GM04503 (cell line): ENCODE measurements around the gene SGPP1.
"Not testable (repeated sequence)": the region's sequence is repeated elsewhere in the genome, so short reads cannot be mapped to it uniquely, and the experiment has no call there.

Experiments used
- DNase-seq: peaks from one replicate; pipeline ENCODE4 v3.0.0-alpha.2; 2012; ENCODE audit warnings: low read depth

Gene SGPP1, protein sequence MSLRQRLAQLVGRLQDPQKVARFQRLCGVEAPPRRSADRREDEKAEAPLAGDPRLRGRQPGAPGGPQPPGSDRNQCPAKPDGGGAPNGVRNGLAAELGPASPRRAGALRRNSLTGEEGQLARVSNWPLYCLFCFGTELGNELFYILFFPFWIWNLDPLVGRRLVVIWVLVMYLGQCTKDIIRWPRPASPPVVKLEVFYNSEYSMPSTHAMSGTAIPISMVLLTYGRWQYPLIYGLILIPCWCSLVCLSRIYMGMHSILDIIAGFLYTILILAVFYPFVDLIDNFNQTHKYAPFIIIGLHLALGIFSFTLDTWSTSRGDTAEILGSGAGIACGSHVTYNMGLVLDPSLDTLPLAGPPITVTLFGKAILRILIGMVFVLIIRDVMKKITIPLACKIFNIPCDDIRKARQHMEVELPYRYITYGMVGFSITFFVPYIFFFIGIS

DNA sequence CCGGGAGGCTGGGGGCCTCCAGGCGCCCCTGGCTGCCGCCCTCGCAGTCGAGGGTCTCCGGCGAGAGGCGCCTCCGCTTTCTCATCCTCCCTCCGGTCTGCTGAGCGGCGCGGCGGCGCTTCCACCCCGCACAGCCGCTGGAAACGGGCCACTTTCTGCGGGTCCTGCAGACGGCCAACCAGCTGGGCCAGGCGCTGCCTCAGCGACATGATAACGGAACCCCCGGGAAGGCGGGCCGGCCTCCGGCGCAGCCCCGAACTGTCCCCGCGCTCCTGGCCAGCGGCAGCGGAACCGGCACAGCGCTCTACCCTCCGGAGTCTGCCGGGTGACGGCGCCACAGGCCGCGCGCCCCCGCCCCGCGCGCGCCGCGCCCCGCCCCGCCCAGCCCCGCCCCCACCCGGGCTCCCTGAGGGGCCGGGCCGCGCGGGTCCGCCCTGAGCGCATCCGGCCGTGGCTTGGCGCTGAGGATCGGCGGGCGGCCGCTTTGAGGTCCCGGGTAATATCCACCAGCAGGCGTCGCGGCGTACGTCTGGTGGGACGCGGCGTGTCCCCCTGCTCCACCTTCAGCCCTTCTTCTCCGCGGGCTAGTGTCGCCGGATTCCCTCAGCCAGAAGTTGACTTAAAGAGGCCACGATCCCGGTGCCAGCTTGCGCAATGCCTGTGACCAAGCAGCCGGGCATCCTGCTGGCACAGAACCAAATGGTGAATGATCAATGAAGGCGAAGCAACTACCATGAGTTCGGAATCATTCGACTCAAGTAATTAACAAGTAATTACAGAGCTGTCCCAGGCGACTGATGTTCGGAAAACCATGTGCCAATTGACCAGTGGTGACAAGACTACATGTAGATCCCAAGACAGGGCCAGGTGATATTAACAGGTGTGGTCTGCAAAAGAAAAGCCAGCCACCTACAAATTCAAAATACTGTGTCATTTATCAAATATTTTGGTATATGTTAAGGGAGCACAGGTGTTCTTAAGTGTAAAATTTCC is at the start of gene SGPP1:
Gene SGPP1, minus strand, starts transcription at position 330 of the 993 bp plus-strand sequence. Its CDS starts 121 bp downstream, at position 209.
- peak; percentile 34 for DNase-seq

DNA sequence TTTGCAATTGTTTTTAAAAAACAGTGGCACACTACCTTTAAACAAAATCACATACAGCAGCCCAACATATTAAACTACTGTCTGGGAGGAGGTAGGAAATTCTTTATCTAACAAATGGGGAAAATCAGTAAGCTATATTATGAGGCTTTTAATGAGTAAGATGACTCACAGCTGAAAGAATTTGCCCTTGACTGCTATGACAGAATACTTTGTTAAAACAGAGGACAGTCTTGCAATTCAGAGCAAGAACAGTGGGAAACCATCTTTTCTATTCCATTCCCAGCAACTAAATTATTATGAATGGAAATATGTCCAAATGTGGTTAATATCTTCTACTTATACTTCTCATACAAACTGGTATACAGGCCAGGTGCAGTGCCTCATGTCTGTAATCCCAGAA is 49.2 kb upstream of the SGPP1 start:
- DNase-seq: peak; percentile 29

DNA sequence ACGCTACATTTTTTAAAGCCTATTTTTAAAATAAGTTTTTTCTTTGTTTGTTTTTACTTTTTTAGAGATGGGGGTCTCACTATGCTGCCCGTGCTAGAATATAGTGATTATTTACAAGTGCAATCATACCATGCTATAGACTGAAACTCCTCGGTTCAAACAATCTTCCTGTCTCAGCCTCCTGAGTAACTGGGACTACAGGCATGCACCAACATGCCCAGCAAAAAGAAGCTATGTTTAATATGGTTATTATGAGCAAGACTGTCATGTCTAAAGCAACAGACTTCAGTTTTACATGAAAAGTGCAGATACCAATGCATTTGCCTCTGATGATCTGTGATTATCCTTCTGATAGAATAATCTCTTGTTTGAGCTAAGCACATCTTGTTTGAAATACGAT is 45.6 kb upstream of the SGPP1 start:
- no peak for DNase-seq

DNA sequence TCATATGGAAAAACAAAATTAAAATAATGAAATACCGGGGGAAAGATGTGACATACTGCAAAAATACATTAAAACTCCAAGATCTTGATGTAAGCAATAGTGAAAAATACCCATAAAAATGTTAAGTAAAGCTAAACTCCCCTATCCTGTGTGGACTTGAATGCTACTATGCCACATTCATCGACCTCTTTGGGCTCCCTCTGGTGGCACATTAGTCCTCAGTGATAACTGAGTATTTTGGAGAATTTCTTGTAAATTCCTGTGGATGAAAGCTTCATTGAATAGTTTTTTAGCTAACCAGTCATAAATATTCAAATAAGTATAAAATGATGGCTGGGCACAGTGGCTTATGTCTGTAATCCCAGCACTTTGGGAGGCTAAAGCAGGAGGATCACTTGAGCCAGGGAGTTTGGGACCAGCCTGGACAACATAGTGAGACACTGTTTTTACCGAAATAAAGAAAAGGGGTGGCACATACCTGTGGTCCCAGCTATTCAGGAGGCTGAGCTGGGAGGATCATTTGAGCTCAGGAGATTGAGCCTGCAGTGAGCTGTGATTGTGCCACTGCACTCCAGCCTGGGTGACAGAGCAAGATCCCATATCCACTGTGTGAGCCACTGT is 42.4 kb upstream of the SGPP1 start:
- DNase-seq: no peak

DNA sequence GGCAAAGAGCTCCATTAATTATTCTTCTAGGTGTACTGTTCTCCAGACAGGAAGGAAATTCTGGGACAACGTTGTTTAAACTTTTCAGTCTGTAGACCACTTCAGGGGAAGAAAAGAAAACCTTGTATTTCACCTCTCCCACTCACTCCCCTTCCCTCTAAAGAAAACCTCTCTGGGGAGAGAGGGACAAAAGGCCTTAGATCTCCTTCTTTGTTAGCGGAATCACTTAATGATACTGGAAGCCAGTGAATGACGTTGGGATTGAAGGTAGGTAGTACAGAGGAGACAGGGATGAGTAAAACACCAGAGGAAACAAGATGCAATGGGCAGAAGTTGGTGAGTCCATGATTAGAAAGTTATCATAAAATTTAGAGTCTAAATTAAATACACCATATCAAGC is 38.7 kb upstream of the SGPP1 start:
- no peak for DNase-seq

DNA sequence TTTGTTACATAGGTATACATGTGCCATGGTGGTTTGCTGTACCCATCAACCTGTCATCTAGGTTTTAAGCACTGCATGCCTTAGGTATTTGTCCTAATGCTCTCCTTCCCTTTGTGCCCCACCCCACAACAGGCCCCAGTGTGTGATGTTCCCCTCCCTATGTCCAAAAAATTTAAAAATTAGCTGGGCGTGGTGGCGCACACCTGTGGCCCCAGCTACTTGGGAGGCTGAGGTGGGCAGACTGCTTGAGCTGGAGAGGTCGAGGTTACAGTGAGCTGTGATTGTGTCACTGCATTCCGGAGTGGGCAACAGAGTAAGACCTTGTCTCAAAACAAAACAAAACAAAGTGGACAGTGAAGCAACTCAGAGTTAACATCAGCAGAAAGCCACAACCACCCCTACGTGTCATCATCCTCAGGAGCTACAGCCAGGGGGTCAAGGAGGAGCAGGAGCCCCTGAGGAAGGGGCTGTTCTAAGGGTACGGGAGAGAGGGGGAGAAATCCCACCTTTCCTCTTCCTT is 36.8 kb upstream of the SGPP1 start:
- DNase-seq: no peak

DNA sequence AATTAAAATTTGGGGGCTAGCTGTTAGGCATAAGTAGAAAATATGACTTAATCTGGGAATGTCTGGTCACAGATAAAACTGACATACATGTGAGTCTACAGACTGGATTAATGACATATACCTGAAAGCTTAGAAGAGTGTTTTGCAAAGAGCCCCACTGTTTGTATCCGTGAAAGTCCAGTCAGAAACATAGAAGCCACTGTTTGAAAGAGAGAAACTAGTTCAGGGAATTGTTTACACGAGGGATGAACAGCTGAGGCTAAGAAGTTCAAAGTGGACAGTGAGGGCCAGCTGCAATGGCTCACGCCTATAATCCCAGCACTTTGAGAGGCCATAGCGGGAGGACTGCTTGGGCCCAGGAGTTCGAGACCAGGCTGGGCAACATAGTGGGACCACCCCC is 36.2 kb upstream of the SGPP1 start:
- DNase-seq: no peak

DNA sequence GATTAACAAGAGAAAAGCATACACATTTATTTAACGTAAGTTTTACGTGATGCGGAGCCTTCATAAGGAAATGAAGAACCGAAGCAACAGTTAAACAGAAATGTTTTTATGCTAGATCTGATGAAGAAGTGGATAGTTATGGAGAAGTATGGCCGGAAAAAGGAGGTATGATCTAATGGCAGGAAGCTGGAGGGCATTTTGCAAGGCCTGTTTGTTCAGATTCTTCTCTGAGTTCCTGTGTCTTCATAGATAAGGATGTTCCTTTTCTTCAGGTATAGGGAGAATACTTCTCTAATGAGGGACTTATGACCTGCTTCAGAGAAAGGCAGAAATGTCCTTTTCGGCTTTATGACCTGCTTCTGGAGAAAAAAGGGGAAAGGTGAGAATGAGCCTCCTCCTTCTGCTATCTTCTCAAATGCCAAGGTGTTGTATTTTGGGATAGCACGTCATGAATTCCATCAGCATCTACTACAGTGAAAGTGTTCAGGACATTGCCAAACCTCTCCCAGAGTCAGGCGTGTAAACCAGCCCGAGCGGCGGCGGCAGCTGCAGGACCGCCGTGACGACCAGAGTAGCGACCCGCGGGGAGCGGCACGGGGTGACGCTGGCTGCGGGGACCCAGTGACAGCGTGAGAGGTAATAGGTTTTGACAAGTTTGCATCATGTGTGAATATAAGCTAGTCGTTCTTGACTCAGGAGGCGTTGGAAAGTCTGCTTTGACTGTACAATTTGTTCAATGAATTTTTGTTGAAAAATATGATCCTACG is 33.7 kb upstream of the SGPP1 start:
- no peak for DNase-seq

DNA sequence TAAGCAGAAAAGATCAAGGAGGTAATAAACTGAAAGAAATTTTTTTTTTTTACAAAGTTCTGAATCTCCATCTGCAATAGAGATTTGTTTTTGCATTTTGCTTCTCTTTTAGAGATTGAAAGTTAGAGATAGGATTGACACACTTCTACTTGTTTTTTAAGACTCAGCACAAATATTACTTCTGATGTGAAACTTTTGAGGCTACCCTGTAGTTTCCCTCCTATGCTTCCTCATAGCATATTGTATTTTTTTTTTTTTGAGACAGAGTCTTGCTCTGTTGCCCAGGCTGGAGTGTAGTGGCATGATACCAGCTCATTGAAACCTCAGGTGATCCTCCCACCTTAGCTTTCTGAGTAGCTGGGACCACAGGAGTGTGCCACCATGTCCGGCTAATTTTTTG is 32.1 kb upstream of the SGPP1 start:
- DNase-seq: no peak

DNA sequence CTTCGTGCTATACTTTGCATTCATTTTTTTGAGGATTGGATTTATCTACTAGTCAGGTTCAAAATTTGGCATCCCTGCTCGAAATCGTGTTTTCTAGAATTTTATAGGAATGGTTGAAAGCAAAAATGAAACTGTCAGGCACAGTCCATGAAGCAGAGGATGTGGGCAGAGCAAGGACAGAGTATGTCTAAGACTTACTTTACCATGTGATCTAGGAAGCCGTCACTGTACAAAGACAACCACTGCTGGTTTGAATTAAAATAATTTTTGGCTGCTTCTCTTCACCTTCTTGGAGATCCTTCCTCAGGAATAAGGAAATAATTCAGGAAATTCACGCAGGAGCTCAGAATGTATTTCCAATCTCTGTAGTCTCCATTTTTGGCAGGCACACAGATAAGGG is 31.6 kb upstream of the SGPP1 start:
- no peak for DNase-seq

DNA sequence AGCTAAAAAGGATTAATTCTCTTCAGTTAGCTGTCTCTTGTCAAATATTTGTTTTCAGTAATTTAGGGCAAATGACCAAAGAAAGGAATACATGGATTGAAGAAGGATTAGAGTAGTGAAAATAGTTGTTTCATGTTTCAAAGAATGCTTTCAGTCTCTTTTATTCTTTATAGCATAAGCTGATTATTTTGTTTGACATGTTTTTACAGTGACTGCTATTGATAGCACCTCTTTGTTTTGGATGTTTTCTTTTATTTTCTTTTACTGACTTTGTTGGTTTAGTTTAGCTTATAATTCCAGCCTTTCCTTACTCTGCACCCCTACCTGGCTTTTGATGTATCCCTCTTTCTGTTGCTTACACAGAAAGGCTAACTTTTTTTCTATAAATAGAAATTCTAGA is 29.3 kb upstream of the SGPP1 start:
- DNase-seq: no peak

DNA sequence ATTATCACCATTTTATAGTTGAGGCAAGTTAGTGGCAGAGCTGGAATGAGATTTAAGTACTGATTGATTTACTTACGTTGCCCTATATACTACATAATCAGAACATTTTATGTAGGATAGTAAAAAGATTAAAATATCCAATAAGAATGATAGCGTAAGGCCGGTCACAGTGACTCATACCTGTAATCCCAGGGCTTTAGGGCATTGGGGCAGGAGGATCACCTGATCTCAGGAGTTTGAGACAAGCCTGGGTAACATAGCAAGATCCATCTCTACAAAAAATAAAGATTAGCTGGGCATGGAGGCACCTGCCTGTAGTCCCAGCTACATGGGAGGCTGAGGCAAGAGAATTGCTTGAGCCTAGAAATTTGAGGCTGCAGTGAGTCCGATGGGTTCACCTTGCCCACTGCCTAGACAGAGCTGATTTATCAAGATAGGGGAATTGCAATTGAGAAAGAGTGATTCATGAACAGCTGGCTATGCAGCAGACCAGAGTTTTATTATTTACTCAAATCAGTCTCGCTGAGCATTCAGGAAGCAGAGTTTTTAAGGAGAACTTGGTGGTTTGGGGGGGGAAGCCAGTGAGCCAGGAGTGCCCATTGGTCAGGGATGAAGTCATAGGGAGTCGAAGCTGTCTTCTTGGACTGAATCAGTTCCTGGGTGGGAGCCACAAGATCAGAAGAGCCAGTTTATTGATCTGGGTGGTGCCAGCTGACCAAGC is 24.7 kb upstream of the SGPP1 start:
- no peak for DNase-seq

DNA sequence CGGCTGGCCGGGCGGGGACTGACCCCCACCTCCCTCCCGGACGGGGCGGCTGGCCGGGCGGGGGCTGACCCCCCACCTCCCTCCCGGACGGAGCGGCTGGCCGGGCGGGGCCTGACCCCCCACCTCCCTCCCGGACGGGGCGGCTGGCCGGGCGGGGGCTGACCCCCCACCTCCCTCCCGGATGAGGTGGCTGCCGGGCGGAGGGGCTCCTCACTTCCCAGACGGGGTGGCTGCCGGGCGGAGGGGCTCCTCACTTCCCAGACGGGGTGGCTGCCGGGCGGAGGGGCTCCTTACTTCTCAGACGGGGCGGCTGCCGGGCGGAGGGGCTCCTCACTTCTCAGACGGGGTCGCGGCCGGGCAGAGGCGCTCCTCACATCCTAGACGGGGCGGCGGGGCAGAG is 23.2 kb upstream of the SGPP1 start:
- DNase-seq: not testable (repeated sequence)

DNA sequence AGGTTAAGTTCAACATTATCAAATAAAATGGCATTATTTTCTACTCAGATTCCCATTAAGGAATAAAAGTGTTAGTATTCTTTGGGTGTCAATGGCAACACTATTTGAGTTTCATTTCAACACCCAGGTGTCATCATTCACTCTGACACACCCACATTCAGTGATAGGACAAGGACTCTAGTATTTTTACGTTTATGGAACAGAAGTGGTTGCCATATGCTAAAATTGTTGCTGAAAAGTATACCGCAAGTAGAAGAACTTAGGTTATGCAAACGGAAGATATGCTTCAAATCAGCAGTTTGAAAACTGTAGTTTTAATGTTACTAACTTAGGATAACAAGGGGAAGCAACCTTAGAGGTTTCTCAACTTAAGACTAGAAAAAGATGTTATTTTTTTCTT is 20.0 kb upstream of the SGPP1 start:
- DNase-seq: no peak

DNA sequence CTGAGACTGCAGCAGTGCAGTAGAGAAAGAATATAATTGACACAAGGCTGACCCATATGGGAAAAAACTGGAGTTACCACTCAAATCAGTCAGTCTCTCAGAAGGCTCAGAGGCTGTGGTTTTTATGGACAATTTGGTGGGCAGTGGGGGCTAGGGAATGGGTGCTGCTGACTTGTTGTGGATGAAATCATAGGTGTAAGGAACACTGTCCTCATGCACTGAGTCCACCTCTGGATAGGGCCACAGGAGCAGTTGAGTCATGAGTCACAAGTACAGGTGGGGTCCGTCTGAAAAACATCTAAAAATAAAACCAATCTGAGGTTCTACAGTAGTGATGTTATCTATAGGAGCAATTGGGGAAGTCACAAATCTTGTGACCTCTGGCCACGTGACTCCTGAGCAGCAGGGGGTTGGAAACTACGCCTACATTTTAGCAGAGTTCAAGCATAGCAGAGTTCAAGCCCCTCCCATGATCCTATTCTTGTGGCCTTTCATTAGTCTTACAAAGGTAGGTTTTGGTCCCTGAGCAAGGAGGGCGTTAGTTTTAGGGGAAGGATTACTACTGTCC is 18.1 kb upstream of the SGPP1 start:
- no peak for DNase-seq

DNA sequence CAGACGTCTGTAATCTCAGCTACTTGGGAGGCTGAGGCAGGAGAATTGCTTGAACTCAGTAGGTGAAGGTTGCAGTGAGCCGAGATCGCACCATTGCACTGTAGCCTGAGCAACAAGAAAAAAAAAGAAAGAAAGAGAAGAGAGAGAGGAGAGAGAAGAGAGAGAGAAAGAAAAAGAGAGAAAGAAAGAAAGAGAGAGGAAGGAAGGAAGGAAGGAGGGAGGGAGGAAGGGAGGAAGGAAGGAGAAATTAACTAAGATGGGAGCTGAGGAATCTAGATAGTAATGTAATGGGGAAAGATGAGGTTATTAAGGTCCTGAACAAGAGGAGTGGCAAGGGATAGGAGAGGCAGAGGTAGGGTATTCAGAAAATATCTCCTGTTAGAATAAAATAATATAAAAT is 17.4 kb upstream of the SGPP1 start:
- DNase-seq: no peak

DNA sequence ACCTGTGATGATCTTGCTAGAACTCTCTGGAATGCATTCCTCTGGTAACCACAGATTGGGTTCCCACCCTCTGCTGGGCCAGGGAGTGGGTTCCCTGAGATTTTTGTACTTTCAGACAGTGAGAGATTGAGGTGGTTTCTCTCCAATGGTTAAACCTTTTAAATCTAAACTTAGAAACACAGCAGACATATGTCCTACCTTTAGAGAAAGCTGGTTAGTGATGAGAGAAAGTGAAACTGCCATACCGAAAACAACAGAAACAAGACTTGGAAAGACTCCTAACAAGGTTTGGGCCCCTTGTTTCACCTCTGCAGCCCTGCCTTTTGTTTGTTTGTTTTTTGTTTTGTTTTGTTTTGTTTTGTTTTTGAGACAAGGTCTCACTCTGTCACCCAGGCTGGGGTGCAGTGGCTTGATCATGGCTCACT is 9.7 kb upstream of the SGPP1 start:
- DNase-seq: no peak

DNA sequence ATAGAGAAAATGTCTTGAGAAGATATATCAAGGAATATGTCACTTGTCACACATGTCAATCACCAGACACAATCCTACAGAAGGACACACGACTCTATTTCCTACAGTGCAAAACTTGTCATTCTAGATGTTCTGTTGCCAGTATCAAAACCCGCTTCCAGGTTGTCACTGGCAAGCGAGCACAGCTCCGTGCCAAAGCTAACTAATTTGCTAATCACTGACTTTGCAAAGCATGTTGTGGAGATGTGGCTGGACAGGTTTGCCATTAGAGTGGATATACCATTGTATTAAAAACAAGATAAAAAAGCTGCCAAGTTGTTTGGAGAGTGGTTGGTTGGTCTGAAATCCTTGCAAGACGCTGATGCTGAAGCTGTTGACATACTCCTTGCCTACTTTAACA is 7.9 kb upstream of the SGPP1 start:
- DNase-seq: no peak

DNA sequence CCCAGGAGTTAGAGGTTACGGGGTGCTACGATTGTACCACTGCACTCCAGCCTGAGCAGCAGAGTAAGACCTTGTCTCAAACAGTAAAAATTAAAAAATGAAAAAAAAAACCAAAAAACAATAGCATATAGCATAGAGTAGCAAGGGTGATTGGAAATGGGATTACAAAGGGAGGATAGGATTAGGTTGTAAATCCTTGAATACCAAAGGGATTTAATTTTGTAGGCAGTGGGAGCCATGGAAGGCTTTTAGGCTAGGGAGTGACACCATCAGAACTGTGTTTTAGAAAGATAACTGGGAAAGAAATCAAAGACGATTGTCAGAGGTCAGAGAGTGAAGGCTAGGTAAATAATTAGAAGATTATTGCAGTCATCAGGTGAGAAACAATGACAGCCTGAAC is 2.8 kb upstream of the SGPP1 start:
- DNase-seq: no peak

DNA sequence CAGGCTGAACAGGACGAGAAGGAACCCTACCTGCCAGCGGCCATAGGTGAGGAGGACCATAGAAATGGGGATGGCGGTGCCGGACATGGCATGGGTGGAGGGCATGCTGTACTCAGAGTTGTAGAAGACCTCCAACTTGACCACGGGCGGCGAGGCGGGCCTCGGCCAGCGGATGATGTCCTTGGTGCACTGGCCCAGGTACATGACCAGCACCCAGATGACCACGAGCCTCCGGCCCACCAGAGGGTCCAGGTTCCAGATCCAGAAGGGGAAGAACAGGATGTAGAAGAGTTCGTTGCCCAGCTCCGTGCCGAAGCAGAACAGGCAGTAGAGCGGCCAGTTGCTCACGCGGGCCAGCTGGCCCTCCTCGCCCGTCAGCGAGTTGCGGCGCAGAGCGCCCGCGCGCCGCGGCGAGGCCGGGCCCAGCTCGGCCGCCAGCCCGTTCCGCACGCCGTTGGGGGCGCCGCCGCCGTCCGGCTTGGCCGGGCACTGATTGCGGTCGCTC is 582 bp downstream of the SGPP1 start:
- DNase-seq: no peak
